Body of pancreas (tissue), 4 donors: ENCODE data around the gene SUGP2. TPM values are rescaled to one million over a fixed set of nuclear protein-coding genes. Genes with fewer than 3 reads are reported as not detected.

ENCODE experiments used
- ATAC-seq: fragments of 150-250 bp; one replicate; pipeline ENCODE4 v1.9.1; 2016
- DNase-seq, 4 donors: peaks; one replicate each; pipeline ENCODE4 v3.0.0-alpha.2; 2019
- H3K27ac ChIP-seq, 4 donors: fragments of 200-600 bp; sonication (generic); 1 replicate in 3 of 4; 2 replicates in 1 of 4; pipeline versions ENCODE4 v1.5.1 to v1.6.1; 2016 to 2019; ENCODE audit warnings: mild to moderate bottlenecking in 1 of 4, mixed read lengths in 1 of 4, moderate library complexity in 1 of 4
- H3K27me3 ChIP-seq, 2 donors: fragments of 200-600 bp; sonication (generic); one replicate each; pipeline ENCODE4 v1.6.0; 2016; ENCODE audit warnings: mild to moderate bottlenecking in 1 of 2
- H3K36me3 ChIP-seq, 2 donors: fragments of 200-600 bp; sonication (generic); replicated peaks in 1 of 2; 2 replicates each; pipeline ENCODE4 v1.5.1; 2016; ENCODE audit warnings: low read depth in 2 of 2; ENCODE audit not compliant: insufficient read depth in 1 of 2
- H3K4me1 ChIP-seq: fragments of 200-600 bp; sonication (generic); one replicate; pipeline ENCODE4 v1.6.0; 2016
- H3K4me3 ChIP-seq, 2 donors: fragments of 200-600 bp; sonication (generic); 1 replicate in 1 of 2; 2 replicates in 1 of 2; pipeline ENCODE4 v1.5.1; 2016 to 2019
- H3K9me3 ChIP-seq, 3 donors: fragments of 200-600 bp; sonication (generic); 1 replicate in 2 of 3; 2 replicates in 1 of 3; pipeline ENCODE4 v1.5.1; 2016
- POLR2A ChIP-seq, 3 donors: fragments of 450-650 bp; IDR thresholded peaks; one replicate each; pipeline ENCODE4 v1.6.1; 2016; ENCODE audit warnings: antibody characterized with exemption in 3 of 3, mild to moderate bottlenecking in 2 of 3
- WGBS, 2 donors: methylation state at CpG; one replicate each; pipeline ENCODE4 v1.1.5; 2017; 5-methylcytosine and 5-hydroxymethylcytosine counted together
- intact Hi-C: fragments of 100-400 bp; cut with DNase I; formaldehyde crosslinking; loops from one replicate; pipeline ENCODE4 v1.15.1; 2023
- total RNA-seq, 2 donors: library from RNA; depleted of rRNA; stranded (reverse); fragments of >200 nt; gene quantifications; one replicate each; pipeline ENCODE4 v1.1.0, GENCODE V29; 2016
- TF ChIP-seq, protein P1 (sequence below), 7 experiments: fragments of 450-650 bp in 4 of 7; fragments of 200-600 bp in 3 of 7; sonication (generic) in 3 of 7; IDR thresholded peaks; one replicate each; pipeline ENCODE4 v1.5.1; 2016 to 2019; ENCODE audit warnings: antibody characterized with exemption in 7 of 7

SUGP2 gene
- total RNA-seq, 2 donors from 2014 or later = 22.1 to 115 TPM

- no peaks in the 10 kb centered on the region for H3K9me3 ChIP-seq
- DNase-seq = no peak
- TF ChIP-seq, protein P1, sequence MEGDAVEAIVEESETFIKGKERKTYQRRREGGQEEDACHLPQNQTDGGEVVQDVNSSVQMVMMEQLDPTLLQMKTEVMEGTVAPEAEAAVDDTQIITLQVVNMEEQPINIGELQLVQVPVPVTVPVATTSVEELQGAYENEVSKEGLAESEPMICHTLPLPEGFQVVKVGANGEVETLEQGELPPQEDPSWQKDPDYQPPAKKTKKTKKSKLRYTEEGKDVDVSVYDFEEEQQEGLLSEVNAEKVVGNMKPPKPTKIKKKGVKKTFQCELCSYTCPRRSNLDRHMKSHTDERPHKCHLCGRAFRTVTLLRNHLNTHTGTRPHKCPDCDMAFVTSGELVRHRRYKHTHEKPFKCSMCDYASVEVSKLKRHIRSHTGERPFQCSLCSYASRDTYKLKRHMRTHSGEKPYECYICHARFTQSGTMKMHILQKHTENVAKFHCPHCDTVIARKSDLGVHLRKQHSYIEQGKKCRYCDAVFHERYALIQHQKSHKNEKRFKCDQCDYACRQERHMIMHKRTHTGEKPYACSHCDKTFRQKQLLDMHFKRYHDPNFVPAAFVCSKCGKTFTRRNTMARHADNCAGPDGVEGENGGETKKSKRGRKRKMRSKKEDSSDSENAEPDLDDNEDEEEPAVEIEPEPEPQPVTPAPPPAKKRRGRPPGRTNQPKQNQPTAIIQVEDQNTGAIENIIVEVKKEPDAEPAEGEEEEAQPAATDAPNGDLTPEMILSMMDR (IDR thresholded peaks at IDR 0.05) = no peak
- TF ChIP-seq POLR2A (IDR thresholded peaks at IDR 0.05) = no peak
- H3K27ac ChIP-seq = no peak overlapping the region
- H3K36me3 ChIP-seq = no peaks in the 10 kb centered on the region
- H3K4me3 ChIP-seq = no peak overlapping the region
- peaks cover 10% of the 10 kb centered on the region for H3K4me1 ChIP-seq
- WGBS, 2 donors = 71 to 78% methylated on average over 11 of the region's 11 CpGs
- intact Hi-C loops = no loop called here
- no peak for ATAC-seq
- no peaks in the 10 kb centered on the region for H3K27me3 ChIP-seq
Observed at GRCh38 chr19:19068659-19069654, 35.6 kb upstream of the SUGP2 start.

DNA sequence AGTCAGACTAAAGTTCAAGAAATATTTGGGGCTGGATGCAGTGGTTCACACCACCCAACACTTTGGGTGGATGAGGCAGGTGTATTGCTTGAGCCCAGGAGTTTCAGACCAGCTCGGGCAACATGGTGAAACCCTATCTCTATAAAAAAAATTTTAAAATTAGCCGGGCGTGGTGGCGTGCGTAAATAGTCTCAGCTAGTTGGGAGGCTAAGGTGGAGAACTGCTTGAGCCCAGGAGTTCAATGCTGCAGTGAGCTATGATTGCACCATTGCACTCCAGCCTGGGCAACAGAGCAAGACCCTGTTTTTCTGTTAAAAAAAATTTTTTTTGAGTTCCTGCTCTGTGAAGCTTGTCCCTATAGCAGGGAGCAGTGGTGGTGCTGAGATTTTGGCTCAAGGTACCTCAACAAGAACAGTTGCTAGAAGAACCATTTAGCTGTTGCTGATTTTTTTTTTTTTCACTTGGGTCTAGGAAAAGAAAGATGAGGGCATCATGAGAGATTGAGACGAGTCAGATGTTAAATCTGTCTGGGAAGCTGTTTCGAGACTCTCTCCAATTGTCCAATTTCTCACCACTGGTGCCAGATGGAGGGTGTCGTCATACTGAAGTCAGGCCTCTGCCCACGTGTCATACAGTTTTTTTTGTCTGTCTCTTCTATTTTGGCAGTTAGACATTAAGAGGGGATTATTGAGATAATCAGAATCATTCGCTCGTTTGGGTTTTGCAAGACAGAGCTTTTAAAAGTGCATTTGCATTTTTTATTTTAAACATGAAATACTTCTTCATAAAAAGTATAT, 34.2 kb upstream of the SUGP2 start:
- H3K27ac ChIP-seq = no peak overlapping the region
- ATAC-seq (no peak), DNase-seq (no peak)
- intact Hi-C loops = no loop called here
- H3K9me3 ChIP-seq = no peaks in the 10 kb centered on the region
- H3K4me3 ChIP-seq = no peak overlapping the region
- no peak for TF ChIP-seq POLR2A (IDR thresholded peaks at IDR 0.05)
- TF ChIP-seq, protein P1 (IDR thresholded peaks at IDR 0.05) = no peak
- WGBS, 2 donors = 82 to 87% methylated on average over 11 of the region's 11 CpGs
- no peaks in the 10 kb centered on the region for H3K27me3 ChIP-seq
- H3K36me3 ChIP-seq = no peaks in the 10 kb centered on the region
- H3K4me1 ChIP-seq = peaks cover 18% of the 10 kb centered on the region

GRCh38 chr19:19064811-19065745, 31.8 kb upstream of the SUGP2 start:
- Histone ChIP-seq H3K4me3 (peak overlapping the region; percentile 35 to 50), H3K9me3 (no peaks in the 10 kb centered on the region), H3K36me3 (no peaks in the 10 kb centered on the region), H3K27me3 (no peaks in the 10 kb centered on the region), H3K4me1 (peaks cover 31% of the 10 kb centered on the region), H3K27ac (peak overlapping the region in 3 of 4 donors; percentile 24 to 84 (median 52))
- TF ChIP-seq, protein P1 (IDR thresholded peaks at IDR 0.05) = no peak
- intact Hi-C loops = no loop called here
- no peak for ATAC-seq
- peak in 2 of 4 donors; percentile 20 to 42 for DNase-seq
- 1% methylated on average over 19 to 25 of the region's 25 CpGs for WGBS, 2 donors

GRCh38 chr19:19064098-19064722, 30.9 kb upstream of the SUGP2 start:
- WGBS, 2 donors = 0 to 1% methylated on average over 16 to 25 of the region's 29 CpGs

More at GRCh38 chr19:19064098-19064722, 30.9 kb upstream of the SUGP2 start:
- ATAC-seq (peak; percentile 0), DNase-seq (peak in 1 of 4 donors; percentile 22)
- TF ChIP-seq, protein P1 (IDR thresholded peaks at IDR 0.05) = peak in 4 of 7 experiments; percentile 12 to 28 (median 23)
- no peak for TF ChIP-seq POLR2A (IDR thresholded peaks at IDR 0.05)
- peaks cover 31% of the 10 kb centered on the region for H3K4me1 ChIP-seq
- H3K36me3 ChIP-seq = no peaks in the 10 kb centered on the region
- peak overlapping the region; percentile 28 to 84 (median 60) for H3K27ac ChIP-seq
- intact Hi-C loops = no loop called here
- no peaks in the 10 kb centered on the region for H3K9me3 ChIP-seq
- H3K27me3 ChIP-seq = no peaks in the 10 kb centered on the region
- H3K4me3 ChIP-seq = peak overlapping the region; percentile 35 to 50
